ENCODE measurements around the gene OR6N1.

- TF ChIP-seq POLR2A (IDR thresholded peaks at IDR 0.05; ENCODE audit: low read length) (no peak), GATA1 (IDR thresholded peaks at IDR 0.05; ENCODE audit: low read depth, low read length) (no peak)
Measured at GRCh38 chr1:158728510-158729225, 43.3 kb downstream of the OR6N1 start.
